HEK293 (cell line): ENCODE results near the gene PIGQ.
"Not testable (repeated sequence)": the region's sequence is repeated elsewhere in the genome, so short reads cannot be mapped to it uniquely, and the experiment has no call there.

Source experiments
- CTCF ChIA-PET: fragments of 350-600 bp; formaldehyde crosslinking; extraction: SDS; loops from one replicate; lab custom pipeline; 2021; ENCODE audit warnings: antibody characterized with exemption; lab: Yijun Ruan, JAX
- POLR2A ChIA-PET: fragments of 300-600 bp; formaldehyde crosslinking; extraction: SDS; loops from one replicate; lab custom pipeline; 2020; ENCODE audit warnings: antibody characterized with exemption, inconsistent platforms; lab: Yijun Ruan, JAX
- H3K27ac ChIP-seq: fragments of 200-500 bp; sonication (Bioruptor generic); 2 replicates; pipeline ENCODE4 v1.5.1; 2014; ENCODE audit warnings: low read depth, low read length, control low read depth, inconsistent platforms; ENCODE audit errors: extremely low read depth
- H3K36me3 ChIP-seq, 2 experiments: fragments of 200-500 bp in 1 of 2; sonication (Bioruptor generic) in 1 of 2; 1 replicate in 1 of 2; 2 replicates in 1 of 2; pipeline ENCODE4 v1.5.1; 2014 to 2017; ENCODE audit warnings: inconsistent platforms in 2 of 2, low read length in 2 of 2; ENCODE audit not compliant: control insufficient read depth in 2 of 2, insufficient read depth in 1 of 2
- H3K4me1 ChIP-seq: fragments of 200-500 bp; sonication (Bioruptor generic); 2 replicates; pipeline ENCODE4 v1.5.1; 2014; ENCODE audit warnings: mild to moderate bottlenecking, low read length, inconsistent platforms; ENCODE audit not compliant: control insufficient read depth, insufficient read depth
- H3K4me3 ChIP-seq: 2 replicates; pipeline ENCODE4 v1.5.1; 2011; ENCODE audit warnings: low read depth, mild to moderate bottlenecking, control low read depth, low read length, moderate library complexity
- H3K9me3 ChIP-seq: fragments of 200-500 bp; sonication (Bioruptor generic); 2 replicates; pipeline ENCODE4 v1.5.1; 2014; ENCODE audit warnings: low read depth, low read length, inconsistent platforms; ENCODE audit not compliant: control insufficient read depth, insufficient read depth
- BCL11A ChIP-seq: fragments of 450-650 bp; formaldehyde crosslinking; IDR thresholded peaks from 2 replicates; pipeline ENCODE4 v1.5.1; 2016; ENCODE audit warnings: low read depth, missing biosample characterization, missing genetic modification characterization
- GLIS1 ChIP-seq: fragments of 450-650 bp; formaldehyde crosslinking; IDR thresholded peaks from 2 replicates; pipeline ENCODE4 v1.5.1; 2016; ENCODE audit warnings: missing biosample characterization, missing genetic modification characterization
- HOXC10 ChIP-seq: sonication (generic); formaldehyde crosslinking; IDR thresholded peaks from 2 replicates; pipeline ENCODE4 v1.8.1; 2023; ENCODE audit warnings: mild to moderate bottlenecking, missing genetic modification reagents
- KLF8 ChIP-seq: fragments of 450-650 bp; formaldehyde crosslinking; IDR thresholded peaks from 2 replicates; pipeline ENCODE4 v1.5.1; 2016; ENCODE audit warnings: missing biosample characterization, missing genetic modification characterization
- KLF9 ChIP-seq: fragments of 450-650 bp; formaldehyde crosslinking; IDR thresholded peaks from 2 replicates; pipeline ENCODE4 v1.5.1; 2016; ENCODE audit warnings: missing biosample characterization, missing genetic modification characterization, low read depth
- PRDM1 ChIP-seq: fragments of 450-650 bp; formaldehyde crosslinking; IDR thresholded peaks from 2 replicates; pipeline ENCODE4; 2016; ENCODE audit warnings: missing biosample characterization, missing genetic modification characterization
- REPIN1 ChIP-seq: fragments of 450-650 bp; formaldehyde crosslinking; IDR thresholded peaks from 2 replicates; pipeline ENCODE4 v1.5.1; 2017; ENCODE audit warnings: missing biosample characterization, missing genetic modification characterization, low read depth
- TSHZ1 ChIP-seq: fragments of 450-650 bp; formaldehyde crosslinking; IDR thresholded peaks from 2 replicates; pipeline ENCODE4 v1.5.1; 2016; ENCODE audit warnings: missing biosample characterization, missing genetic modification characterization, borderline replicate concordance
- YY1 ChIP-seq: fragments of 450-650 bp; formaldehyde crosslinking; IDR thresholded peaks from 2 replicates; pipeline ENCODE4 v1.5.1; 2018; ENCODE audit warnings: missing biosample characterization, missing genetic modification characterization
- ZFHX2 ChIP-seq: fragments of 450-650 bp; formaldehyde crosslinking; conservative IDR thresholded peaks from 2 replicates; pipeline ENCODE4 v1.5.1; 2016; ENCODE audit warnings: missing biosample characterization, missing genetic modification characterization
- ZFP69B ChIP-seq: fragments of 450-650 bp; formaldehyde crosslinking; IDR thresholded peaks from 2 replicates; pipeline ENCODE4 v1.5.1; 2016; ENCODE audit warnings: missing biosample characterization, missing genetic modification characterization
- ZNF121 ChIP-seq: fragments of 450-650 bp; formaldehyde crosslinking; IDR thresholded peaks from 2 replicates; pipeline ENCODE4 v1.5.1; 2016; ENCODE audit warnings: missing biosample characterization, missing genetic modification characterization
- ZNF146 ChIP-seq: fragments of 450-650 bp; formaldehyde crosslinking; IDR thresholded peaks from 2 replicates; pipeline ENCODE4 v1.5.1; 2016; ENCODE audit warnings: missing biosample characterization, missing genetic modification characterization
- ZNF16 ChIP-seq: fragments of 450-650 bp; formaldehyde crosslinking; IDR thresholded peaks from 2 replicates; pipeline ENCODE4 v1.5.1; 2016; ENCODE audit warnings: low read depth, missing biosample characterization, missing genetic modification characterization
- ZNF2 ChIP-seq: fragments of 450-650 bp; formaldehyde crosslinking; IDR thresholded peaks from 2 replicates; pipeline ENCODE4 v1.5.1; 2016; ENCODE audit warnings: missing biosample characterization, missing genetic modification characterization
- ZNF221 ChIP-seq: fragments of 450-650 bp; formaldehyde crosslinking; IDR thresholded peaks from 2 replicates; pipeline ENCODE4 v1.5.1; 2017; ENCODE audit warnings: missing biosample characterization, missing genetic modification characterization, borderline replicate concordance
- ZNF266 ChIP-seq: fragments of 450-650 bp; formaldehyde crosslinking; IDR thresholded peaks from 2 replicates; pipeline ENCODE4 v1.5.1; 2016; ENCODE audit warnings: missing biosample characterization, missing genetic modification characterization, low read depth
- ZNF335 ChIP-seq: fragments of 450-650 bp; formaldehyde crosslinking; conservative IDR thresholded peaks from 2 replicates; pipeline ENCODE4 v1.5.1; 2016; ENCODE audit warnings: missing biosample characterization, missing genetic modification characterization
- ZNF341 ChIP-seq: fragments of 450-650 bp; formaldehyde crosslinking; IDR thresholded peaks from 2 replicates; pipeline ENCODE4; 2016; ENCODE audit warnings: low read depth, missing biosample characterization, missing genetic modification characterization
- ZNF404 ChIP-seq: fragments of 450-650 bp; formaldehyde crosslinking; IDR thresholded peaks from 2 replicates; pipeline ENCODE4 v1.5.1; 2017; ENCODE audit warnings: missing biosample characterization, missing genetic modification characterization
- ZNF433 ChIP-seq: fragments of 450-650 bp; formaldehyde crosslinking; IDR thresholded peaks from 2 replicates; pipeline ENCODE4 v1.5.1; 2016; ENCODE audit warnings: missing biosample characterization, missing genetic modification characterization, low read depth
- ZNF449 ChIP-seq: fragments of 450-650 bp; formaldehyde crosslinking; IDR thresholded peaks from 2 replicates; pipeline ENCODE4 v1.5.1; 2017; ENCODE audit warnings: missing biosample characterization, mild to moderate bottlenecking, missing genetic modification characterization, moderate library complexity
- ZNF654 ChIP-seq: fragments of 450-650 bp; formaldehyde crosslinking; IDR thresholded peaks from 2 replicates; pipeline ENCODE4 v1.5.1; 2016; ENCODE audit warnings: low read depth, missing biosample characterization, missing genetic modification characterization
- ZNF658 ChIP-seq: fragments of 450-650 bp; formaldehyde crosslinking; IDR thresholded peaks from 2 replicates; pipeline ENCODE4; 2016; ENCODE audit warnings: missing biosample characterization, missing genetic modification characterization
- ZNF660 ChIP-seq: fragments of 450-650 bp; IDR thresholded peaks from 2 replicates; pipeline ENCODE4 v1.5.1; 2018; ENCODE audit warnings: missing biosample characterization, mild to moderate bottlenecking, missing genetic modification characterization
- ZNF747 ChIP-seq: fragments of 450-650 bp; formaldehyde crosslinking; IDR thresholded peaks from 2 replicates; pipeline ENCODE4 v1.5.1; 2016; ENCODE audit warnings: missing biosample characterization, missing genetic modification characterization
- ZNF785 ChIP-seq: fragments of 450-650 bp; formaldehyde crosslinking; IDR thresholded peaks from 2 replicates; pipeline ENCODE4 v1.5.1; 2016; ENCODE audit warnings: missing biosample characterization, missing genetic modification characterization

PIGQ gene

GRCh38 chr16:597655-598054 lies 27.9 kb downstream of the PIGQ start:
- H3K9me3 ChIP-seq, H3K4me3 ChIP-seq, H3K4me1 ChIP-seq, CTCF ChIA-PET, H3K27ac ChIP-seq: not testable (repeated sequence)
- peak; percentile 35; the same call in 1 of the 2 replicates for TF ChIP-seq ZNF121 (tag by site-specific recombination)
- H3K36me3 ChIP-seq: peaks cover 0 to 21% of the 10 kb centered on the region in 2 experiments; a peak in 1 of 3 replicates
- POLR2A ChIA-PET: interaction anchor here (0.6 kb wide), 1 partner anchor 9 kb away, joined by 3 read pairs; no protein-coding TSS in a partner anchor

- H3K27ac ChIP-seq: no peak overlapping the region
- TF ChIP-seq ZNF221 (no peak), TSHZ1 (tag by site-specific recombination) (no peak), KLF9 (no peak), ZNF146 (no peak), KLF8 (tag by site-specific recombination) (no peak), ZNF747 (tag by site-specific recombination) (no peak), ZNF341 (tag by site-specific recombination) (no peak), ZNF660 (no peak), ZNF658 (tag by site-specific recombination) (no peak), ZNF404 (tag by site-specific recombination) (no peak), ZFP69B (tag by site-specific recombination) (no peak), ZNF16 (tag by site-specific recombination) (no peak), HOXC10 (CRISPR knock-in tag) (no peak), ZNF449 (tag by site-specific recombination) (no peak)
- ChIA-PET POLR2A (no interaction called here), CTCF (interaction anchor here (1.4 kb wide), 1 partner anchor 25 kb away, joined by 4 read pairs; no protein-coding TSS in a partner anchor)
- H3K36me3 ChIP-seq: peaks cover 0 to 21% of the 10 kb centered on the region in 2 experiments; a peak in 1 of 3 replicates
- H3K9me3 ChIP-seq: no peaks in the 10 kb centered on the region
- no peaks in the 10 kb centered on the region for H3K4me1 ChIP-seq
- no peak overlapping the region for H3K4me3 ChIP-seq
Observed at GRCh38 chr16:598823-599739, 29.3 kb downstream of the PIGQ start.

- TF ChIP-seq ZNF433 (tag by site-specific recombination) (no peak), REPIN1 (tag by site-specific recombination) (no peak), ZNF2 (tag by site-specific recombination) (peak; percentile 71), ZNF654 (peak; percentile 18; the same call in 1 of the 2 replicates), YY1 (tag by site-specific recombination) (no peak), PRDM1 (tag by site-specific recombination) (no peak), BCL11A (tag by site-specific recombination) (no peak), ZFHX2 (no peak), ZNF335 (tag by site-specific recombination) (peak; percentile 48), ZNF266 (no peak), GLIS1 (peak; percentile 43; the same call in 1 of the 2 replicates), ZNF785 (tag by site-specific recombination) (no peak)
- TF ChIP-seq, all 188 proteins: peak for 4
- peaks cover 0 to 21% of the 10 kb centered on the region in 2 experiments; a peak in 1 of 3 replicates for H3K36me3 ChIP-seq
- H3K4me3 ChIP-seq: no peak overlapping the region
- ChIA-PET POLR2A (interaction anchor here (0.8 to 0.9 kb wide), 2 partner anchors 12 to 85 kb away, joined by 3 read pairs; no protein-coding TSS in a partner anchor), CTCF (interaction anchor here (0.6 to 2.1 kb wide), 10 partner anchors 8 to 209 kb away, joined by 3 to 8 read pairs (median 4); partner anchors contain the start of genes METTL26 and RAB40C)
- H3K27ac ChIP-seq: no peak overlapping the region
- no peaks in the 10 kb centered on the region for H3K4me1 ChIP-seq
- H3K9me3 ChIP-seq: no peaks in the 10 kb centered on the region
Observed at GRCh38 chr16:600781-601180, 31.0 kb downstream of the PIGQ start.
